Middle frontal gyrus (tissue), 1 donor: ENCODE data around the gene LRRC31.
A peak's percentile ranks its signal among the peaks of the same experiment; 100 is the strongest.

Source experiments
- DNase-seq: peaks from one replicate; pipeline ENCODE4 v3.0.0-alpha.2; 2015; ENCODE audit warnings: low spot score; ENCODE audit errors: extremely low spot score

Gene LRRC31

DNA sequence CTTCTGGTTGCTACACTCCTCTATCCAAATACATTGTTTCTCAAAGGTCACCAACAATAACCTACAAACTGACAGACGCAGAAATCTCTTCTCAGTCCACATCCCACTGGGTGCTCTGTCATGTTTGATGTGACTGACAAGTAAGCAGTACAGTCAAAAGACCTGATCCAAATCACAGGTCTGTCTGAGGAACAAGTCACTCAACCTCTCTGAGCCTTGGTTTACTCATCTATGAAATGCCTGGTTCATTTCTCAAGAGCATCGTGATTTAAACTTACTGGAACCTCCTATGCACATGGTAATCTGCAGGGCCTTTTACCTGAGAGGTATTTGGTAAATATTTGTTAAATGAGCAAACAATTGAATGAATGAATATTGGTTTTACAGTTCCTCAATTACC, 5.5 kb downstream of the LRRC31 start:
- DNase-seq, result no peak

DNA sequence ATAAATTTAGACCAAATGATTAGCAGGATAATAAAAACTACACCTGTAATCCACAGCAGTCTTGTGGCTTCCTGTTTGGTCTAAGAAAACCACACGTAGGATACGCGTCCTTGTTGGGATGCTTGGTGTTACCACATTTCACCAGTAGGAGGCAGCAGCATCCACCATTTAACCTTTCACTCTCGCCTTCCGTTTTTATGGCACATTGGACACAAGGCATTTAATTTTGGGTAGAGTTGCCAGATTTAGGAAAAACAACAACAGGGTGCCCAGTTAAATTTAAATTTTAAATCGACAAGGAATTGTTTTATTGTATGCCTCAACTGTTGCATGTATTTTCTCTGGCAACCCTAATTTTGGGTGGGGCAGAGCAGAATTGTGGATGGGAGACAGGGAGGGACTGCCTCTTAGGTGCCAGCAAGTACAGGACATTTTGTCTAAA, 6.3 kb downstream of the LRRC31 start:
- peak; percentile 57 for DNase-seq

DNA sequence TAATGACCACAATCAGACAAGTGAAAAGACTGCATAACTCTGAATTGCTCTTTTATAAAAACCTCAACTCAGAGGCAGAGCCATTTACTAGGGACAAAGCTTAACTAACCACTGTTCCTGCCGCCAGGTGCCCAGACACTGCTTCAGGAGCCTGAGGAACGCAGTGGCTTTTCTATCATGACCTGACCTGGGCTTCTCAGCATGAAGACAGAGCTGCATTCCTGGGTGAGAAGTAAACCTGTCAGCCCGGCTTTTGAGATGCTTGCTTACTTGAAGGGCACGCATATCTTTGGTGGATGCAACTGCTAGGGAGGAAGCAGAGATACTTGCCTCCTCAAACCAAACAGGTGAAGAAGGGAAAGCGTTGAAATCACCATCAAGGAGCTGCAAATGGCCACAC, 7.9 kb downstream of the LRRC31 start:
- DNase-seq, result no peak

DNA sequence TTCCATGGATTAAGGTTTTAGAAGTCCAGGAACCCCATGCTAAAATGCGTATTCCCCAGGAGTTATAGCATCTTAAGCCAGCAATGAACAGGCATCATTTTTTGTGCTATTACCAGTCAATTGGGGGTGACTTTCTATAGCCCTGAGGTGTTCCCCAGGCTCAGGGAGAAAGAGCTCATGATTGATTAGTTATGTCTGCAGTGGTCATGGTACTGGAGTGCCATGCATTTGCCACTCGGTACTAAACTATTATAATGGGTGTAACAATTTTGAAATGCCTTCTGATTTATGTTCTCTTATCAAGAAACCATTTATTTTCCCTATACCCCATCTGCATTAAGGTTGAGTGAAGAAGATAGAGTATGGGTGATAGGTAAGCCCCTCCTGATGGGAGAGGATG, 11.9 kb downstream of the LRRC31 start:
- no peak for DNase-seq

DNA sequence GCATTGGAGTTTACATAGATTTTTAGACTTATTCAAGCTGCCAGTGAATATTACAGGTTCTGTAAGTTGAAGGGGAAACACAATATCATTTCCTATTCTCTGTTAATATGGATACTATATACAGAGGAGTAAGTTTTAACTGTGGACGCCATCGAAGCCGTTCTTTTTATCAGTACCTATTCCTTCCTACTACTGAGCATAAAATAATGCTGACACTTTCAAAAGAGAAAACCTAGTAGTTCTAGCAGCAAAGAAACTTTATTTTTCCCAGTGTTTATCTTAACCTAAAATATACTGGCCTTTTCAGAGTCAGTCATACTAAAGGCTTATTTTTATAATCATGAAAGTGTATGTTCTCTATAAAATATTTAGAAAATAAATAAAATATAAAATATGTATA, 14.2 kb downstream of the LRRC31 start:
- no peak for DNase-seq

DNA sequence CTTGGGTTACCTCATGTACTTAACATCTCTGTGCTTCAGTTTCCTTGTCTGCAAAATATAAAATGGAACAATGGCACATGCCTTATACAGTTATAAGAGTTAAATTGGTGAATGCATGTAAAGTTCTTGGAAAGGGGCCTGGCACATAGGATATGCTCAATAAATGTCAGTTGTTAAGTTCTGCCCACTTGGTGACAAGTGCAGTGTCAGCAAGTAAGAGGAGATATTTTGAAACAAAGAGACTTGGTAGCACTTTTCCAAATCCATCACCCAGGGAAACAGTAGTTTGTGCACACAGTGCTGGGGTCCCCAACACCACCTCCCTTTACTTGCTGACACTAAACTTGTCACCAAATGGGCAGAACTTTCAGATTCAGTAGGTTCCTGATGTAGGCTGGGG, 19.1 kb downstream of the LRRC31 start:
- no peak for DNase-seq

DNA sequence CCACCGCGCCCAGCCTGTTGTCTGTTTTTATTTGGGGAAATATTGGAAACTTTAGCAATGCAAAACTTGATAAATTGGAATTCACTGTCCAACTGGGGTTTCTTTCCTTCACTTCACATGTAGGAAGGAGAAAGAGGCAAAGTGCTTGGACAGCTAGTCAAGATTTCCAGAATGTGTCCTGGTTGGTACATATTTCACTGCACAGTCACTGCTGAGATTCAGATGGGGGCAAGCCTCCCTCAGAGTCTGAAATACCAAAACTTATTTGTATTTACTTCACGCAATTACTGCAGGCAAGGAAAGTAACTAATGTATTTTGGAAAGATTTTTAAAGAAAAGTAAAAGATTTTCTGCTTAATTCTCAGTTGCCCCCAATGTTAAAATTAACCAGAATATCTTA, 21.0 kb downstream of the LRRC31 start:
- DNase-seq, result no peak

DNA sequence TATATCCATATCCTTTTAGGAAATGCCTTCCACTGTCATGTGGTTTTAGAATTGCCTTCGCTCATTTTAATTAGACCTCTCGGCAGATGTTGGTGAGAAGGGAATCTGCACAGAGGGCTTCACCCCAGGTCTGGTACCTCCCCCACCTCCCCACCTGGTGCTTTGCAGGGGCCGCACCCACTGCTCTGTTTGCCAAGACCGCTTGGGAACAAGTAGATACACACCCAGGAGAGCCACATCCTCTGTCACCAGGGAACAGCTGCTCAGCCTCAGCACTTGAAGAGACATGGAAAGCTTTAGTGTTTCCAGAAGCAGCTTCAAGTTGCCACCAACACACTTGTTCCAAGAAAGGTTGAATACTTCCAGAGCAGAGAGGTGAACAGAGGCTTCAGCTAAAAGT, 21.8 kb downstream of the LRRC31 start:
- DNase-seq, result no peak

DNA sequence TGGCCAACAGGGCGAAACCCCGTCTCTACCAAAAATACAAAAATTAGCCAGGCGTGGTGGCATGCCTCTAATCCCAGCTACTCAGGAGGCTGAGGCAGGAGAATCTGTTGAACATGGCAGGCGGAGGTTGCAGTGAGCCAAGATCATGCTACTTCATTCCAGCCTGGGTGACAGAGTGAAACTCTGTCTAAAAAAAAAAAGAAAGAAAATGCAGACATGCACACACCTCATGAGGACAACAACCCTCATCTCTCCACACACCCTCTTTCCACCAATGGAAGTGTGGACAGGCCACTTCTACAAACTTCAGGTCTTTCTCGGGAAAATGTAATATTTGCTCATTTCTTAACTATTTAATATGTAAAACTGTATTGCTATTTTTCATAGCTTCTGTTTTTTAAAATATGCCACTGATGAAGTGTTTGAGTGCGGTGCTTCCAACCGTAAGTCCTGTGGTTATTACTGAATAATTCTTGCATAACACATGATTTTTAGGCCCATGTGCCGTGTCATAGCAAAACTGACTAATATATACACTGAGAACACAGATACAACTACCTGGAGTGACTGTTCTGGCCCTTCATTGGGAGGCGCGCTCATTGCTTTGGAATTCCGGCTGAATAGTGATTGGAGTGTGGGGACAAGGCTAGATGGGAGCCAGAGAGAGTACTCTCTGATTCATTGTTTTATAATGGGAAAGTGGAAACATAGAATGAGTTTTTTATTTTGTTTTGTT, 23.1 kb downstream of the LRRC31 start:
- no peak for DNase-seq

DNA sequence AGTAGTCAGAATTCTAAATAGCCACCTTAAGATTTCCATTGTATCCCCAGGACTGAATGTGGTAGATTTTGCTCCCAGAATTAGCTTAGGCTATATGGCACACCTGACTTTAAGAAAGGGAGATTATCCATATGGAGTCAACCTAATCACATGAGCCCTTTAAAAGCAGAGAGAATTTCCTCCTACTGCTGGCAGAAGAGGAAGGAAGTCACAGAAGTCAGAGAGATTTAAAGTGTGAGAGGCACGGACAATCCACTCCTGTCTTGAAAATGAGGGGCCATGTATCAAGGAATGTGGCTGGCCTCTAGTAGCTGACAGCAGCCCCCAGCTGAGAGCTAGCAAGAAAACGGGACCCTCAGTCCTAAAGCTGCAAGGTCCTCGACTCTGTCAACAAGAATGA, 26.8 kb downstream of the LRRC31 start:
- DNase-seq, result no peak

DNA sequence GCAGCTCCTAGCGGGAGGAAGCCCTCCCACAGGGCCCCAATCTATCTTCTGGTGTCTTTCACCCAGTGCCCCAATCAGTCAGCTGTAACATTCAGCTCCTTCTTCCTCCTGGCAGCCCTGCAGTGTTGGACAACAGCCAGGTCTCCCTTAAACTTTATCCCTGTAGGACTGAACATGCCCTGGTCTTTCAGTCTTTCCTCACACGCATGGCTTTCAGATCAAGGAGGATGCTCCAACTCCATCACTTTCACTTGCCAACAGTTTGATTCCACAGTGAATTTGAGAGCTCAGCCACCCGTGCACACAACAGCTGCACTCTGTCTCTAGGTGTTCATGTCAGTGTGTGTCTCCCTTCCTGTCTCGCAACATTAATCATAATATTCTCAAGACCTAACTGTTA, 28.6 kb downstream of the LRRC31 start:
- no peak for DNase-seq

DNA sequence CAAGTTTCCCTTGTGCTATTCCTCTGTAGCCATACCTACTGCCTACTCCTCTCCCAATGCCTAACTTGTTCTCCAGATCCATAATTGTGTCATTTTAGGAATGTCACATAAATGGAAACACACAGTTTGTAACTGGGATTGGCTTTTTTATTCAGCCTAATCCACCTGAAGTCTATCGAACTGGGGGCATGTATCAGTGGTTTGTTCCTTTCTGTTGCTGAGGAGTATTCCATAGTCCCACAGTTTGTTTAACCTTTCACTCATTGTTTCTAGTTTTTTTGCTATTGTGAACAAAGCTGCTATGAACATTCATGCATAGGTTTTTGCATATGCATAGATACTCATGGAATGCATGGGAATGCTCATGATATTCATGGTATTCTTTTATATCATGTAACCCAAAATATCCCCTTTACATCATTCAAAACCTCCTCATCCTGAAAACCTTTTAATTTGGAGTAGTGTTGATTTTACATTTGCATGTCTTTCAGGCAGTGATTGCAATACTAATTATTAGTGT, 31.2 kb downstream of the LRRC31 start:
- DNase-seq, result no peak

DNA sequence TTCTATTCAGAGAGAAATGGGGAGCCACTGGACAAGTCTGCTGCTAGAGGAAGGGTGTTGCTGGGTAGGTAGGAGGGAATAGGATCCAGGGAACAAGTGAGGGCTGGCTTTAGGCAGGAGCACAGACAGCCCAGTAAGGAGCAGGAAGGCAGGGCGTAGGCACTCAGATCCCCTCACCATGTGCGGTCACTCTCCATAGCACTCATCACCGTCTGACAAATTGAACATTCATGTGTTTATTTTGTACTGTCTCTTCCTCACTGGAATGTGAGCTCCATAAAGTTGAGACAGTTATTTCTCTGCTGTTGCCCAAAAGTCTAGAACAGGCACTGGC, 32.8 kb downstream of the LRRC31 start:
- no peak for DNase-seq

DNA sequence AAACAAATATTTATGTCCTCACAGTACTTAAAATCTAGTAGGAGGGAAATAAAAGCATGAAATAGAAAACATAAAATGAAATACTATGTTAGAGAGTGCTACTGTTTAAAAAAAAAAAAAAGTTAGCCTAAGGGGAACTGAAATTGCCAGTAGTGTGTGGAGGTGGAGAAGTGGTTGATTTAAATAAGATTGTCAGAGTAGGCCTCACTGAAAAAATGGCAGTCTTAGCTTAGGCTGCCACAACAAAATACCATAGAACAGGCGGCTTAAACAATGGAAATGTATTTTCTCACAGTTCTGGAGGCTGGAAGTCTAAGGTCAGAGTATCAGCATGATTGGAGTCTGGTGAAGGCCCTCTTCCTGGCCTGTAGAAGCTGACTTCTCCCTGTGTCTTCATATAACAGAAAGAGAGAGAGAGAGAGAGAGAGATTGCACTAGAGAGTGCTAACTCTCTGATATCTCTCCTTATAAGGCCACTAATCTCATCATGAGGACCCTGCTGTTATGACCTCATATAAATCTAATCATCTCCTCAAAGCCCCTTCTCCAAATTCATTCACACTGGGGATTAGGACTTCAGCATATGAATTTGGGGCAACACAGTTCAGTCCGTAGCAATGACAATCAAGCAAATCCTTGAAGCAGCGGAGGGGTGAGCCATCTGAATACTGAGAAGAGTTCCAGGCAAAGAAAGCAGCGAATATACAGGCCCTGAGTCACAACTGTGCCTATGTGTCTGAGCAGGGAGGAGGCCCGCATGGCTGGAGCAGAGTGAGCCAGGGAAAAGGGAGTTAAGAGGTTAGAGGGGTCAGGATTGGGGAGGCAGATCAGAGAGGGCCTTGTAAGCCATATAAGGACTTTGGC, 33.4 kb downstream of the LRRC31 start:
- no peak for DNase-seq

DNA sequence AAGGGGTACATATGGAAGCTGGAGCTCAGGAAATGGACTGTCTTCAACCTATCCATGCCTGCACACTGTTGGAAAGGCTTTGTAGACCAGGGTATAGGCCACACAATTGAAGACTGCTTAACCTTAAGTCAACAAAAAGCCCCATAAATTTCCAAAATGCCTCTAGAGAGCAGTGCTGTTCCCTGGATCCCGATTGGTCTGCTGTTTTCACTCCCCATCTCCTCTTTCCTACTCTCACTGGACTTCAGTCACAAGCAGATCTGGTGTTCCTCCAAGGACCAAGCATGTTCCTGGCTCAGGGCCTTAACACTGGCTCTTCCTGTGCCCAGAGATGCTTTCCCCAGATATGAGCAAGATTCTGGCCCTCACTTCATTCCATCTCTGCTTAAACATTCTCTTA, 34.2 kb downstream of the LRRC31 start:
- no peak for DNase-seq

DNA sequence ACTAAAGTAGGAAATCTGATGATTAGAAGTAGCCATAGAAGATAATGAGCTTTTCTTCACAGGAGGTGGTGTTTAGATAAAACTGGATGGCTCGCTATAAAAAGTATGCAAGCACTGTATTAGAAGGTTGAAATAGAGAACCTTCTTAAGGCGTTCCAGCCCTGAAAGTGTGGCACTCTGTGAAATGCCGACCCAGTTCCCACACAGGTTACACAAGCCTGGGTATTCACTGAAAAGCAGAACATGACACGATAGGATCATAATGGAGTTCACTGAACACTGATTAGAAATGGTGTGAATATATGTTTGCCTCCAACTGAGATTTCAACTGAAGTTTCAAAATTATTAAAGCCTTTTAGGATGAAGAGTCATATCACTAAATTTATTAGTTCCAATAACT, 42.0 kb downstream of the LRRC31 start:
- DNase-seq, result no peak

DNA sequence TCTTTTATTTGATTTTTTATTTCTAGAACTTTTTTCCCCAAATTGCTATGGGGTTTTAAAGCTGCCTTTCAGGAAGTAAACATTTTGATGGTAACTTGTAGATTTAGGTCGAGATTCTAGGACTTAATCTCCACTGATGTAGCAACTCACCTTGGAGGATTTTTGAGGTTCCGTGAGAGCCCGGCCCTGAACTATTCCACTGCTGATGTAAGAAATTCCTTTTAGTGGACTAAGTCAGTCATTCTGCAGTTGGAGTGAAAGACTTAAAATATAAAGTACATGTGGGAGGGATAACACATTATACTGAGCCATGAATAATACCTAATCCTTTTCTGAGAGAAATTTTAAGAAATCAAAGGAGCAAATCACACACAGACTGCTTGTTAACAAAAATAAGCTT, 44.4 kb downstream of the LRRC31 start:
- no peak for DNase-seq

DNA sequence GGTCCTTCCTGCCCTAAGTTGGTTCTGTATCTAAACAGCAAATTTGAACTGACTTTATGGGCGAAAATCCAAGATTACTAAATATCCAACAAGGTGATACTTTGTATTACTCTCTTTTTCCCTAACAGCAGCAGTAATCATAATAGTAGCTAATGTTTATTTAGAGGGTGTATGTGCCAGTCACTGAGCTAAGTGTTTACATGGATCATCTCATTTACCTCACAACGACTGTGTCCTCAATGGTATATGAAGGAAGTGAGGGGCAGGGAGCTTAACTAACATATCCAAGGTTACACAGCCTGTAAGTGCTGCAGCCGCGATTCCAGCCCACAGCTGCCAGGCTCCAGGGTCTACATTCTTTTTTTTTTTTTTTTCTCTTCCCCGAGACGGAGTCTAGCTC, 46.8 kb downstream of the LRRC31 start:
- DNase-seq, result no peak

DNA sequence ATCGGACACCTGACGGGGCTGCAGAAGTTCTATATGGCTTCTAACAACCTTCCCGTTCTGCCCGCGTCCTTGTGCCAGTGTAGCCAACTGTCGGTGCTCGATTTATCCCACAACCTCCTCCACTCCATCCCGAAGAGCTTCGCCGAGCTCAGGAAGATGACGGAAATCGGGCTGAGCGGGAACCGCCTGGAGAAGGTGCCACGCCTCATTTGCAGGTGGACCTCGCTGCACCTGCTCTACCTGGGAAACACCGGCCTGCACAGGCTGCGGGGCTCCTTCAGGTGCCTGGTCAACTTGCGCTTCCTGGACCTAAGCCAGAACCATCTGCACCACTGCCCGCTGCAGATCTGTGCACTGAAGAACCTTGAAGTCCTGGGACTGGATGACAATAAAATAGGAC, 47.2 kb downstream of the LRRC31 start:
- DNase-seq, result no peak

DNA sequence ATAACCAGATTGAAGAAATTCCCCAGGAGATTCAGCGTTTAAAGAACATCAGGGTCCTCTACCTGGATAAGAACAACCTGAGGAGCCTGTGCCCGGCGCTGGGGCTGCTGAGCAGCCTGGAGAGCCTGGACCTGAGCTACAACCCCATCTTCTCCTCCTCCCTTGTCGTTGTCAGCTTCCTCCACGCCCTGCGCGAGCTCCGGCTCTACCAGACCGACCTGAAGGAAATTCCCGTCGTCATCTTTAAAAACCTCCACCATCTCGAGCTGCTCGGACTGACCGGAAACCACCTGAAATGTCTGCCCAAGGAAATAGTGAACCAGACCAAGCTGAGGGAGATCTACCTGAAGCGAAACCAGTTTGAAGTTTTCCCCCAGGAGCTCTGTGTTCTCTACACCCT, 47.6 kb downstream of the LRRC31 start:
- no peak for DNase-seq

DNA sequence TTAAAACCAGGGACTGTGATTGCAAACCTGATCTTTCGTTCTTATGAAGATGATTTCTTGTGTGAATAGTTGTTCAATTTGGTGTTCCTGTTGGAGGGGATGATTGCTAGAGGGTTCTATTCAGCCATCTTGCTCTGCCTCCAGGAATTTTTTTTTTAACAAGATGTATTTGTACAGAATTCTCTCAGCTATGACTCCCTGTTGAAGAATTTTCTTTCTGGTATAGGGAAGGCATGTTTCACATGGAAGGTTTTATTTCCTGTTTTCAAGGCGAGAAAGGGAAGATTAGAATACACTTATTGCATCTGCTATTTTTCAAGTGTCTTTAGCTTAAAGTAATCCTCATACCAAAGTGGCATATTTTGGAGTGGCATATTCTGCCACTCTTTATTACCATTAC, 51.4 kb downstream of the LRRC31 start:
- no peak for DNase-seq

DNA sequence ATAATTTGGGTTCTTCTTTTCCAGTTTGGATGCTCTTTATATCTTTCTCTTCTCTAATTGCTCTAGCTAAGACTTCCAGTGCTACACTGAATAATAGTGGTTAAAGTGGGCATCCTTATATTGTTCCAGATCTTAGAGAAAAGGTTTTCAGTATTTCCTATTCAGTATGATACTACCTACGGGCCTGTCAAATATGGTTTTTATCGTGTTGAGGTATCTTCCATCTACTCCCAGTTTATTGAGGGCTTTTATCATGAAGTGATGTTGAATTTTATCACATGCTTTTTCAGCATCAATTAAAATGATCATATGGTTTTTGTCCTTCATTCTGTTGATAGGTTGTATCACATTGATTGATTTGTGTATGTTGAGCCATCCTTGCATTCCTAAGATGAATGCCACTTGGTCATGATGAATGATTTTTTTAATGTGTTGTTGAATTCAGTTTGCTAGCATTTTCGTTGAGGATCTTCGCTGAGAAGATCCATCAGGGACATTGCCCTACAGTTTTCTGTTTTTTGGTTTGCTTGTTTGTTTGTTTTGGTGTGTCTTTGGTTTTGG, 54.1 kb downstream of the LRRC31 start:
- DNase-seq, result no peak
